ENCODE measurements around the gene RAPGEF1. TPM values are rescaled to one million over a fixed set of nuclear protein-coding genes. Genes with fewer than 3 reads are reported as not detected.

The RAPGEF1 gene
- total RNA-seq, 1 donor from 2014 or later, result 94.3 TPM

DNA sequence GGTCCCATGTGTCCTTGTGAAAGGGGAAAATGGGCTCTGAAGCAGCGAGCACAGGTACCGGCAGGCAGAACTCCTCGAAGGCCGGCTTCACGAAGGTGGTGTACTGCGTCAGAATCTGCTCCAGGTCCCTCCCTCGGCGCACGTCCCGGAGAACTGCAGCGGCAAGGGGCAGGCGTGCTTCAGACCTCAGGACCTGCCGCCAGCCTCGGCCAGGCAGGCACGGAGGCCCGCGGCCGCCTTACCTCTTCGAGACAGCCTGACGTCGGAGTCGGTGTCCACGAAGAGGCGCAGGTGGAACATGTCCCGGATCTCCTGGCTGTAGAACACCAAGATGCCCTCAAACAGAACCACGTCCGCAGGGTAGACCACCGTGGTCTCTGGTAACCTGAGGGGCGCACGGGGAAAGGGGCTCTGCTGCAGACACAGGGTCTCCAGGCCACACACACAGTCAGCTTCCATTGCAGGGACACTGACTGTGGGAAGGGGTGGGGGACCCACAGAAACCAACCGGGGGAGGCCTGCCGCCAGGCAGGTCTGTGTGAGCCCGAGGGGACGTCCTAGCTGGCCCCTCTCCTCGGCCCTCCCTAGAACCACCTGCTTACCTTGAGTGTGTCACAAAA, 210.9 kb downstream of the RAPGEF1 start:
- Mint-ChIP-seq H3K4me1 (ENCODE audit: unreplicated experiment) (peaks cover 22% of the 10 kb centered on the region), H3K27me3 (ENCODE audit: unreplicated experiment) (no peaks in the 10 kb centered on the region), H3K36me3 (ENCODE audit: unreplicated experiment) (peaks cover 21% of the 10 kb centered on the region), H3K9me3 (ENCODE audit: unreplicated experiment) (no peaks in the 10 kb centered on the region), H3K27ac (ENCODE audit: unreplicated experiment) (no peak overlapping the region), H3K4me3 (ENCODE audit: unreplicated experiment) (peak overlapping the region; percentile 79)
- no peak for DNase-seq (ENCODE audit: extremely low spot score, unreplicated experiment)
- TF ChIP-seq, protein P1, sequence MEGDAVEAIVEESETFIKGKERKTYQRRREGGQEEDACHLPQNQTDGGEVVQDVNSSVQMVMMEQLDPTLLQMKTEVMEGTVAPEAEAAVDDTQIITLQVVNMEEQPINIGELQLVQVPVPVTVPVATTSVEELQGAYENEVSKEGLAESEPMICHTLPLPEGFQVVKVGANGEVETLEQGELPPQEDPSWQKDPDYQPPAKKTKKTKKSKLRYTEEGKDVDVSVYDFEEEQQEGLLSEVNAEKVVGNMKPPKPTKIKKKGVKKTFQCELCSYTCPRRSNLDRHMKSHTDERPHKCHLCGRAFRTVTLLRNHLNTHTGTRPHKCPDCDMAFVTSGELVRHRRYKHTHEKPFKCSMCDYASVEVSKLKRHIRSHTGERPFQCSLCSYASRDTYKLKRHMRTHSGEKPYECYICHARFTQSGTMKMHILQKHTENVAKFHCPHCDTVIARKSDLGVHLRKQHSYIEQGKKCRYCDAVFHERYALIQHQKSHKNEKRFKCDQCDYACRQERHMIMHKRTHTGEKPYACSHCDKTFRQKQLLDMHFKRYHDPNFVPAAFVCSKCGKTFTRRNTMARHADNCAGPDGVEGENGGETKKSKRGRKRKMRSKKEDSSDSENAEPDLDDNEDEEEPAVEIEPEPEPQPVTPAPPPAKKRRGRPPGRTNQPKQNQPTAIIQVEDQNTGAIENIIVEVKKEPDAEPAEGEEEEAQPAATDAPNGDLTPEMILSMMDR (IDR thresholded peaks at IDR 0.05), result no peak

DNA sequence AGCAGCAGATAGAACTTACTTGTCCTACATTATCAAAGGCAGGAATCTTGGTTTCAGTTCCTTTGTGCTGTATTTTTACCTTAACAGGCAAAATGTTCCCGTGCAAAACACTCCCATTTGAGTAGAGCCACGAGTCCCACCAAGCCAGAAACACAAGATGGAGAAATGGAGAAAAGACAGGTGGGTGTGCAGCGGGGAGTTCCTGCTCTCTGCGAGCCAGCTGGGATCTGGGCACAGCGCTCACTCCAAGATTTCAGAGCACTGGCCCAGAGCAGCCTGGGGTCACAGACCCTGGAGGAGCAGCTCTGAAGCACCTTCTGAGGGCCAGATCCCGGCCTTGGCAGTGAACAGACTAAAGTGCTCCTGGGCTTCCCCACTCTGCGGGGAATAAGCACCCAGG, 211.7 kb downstream of the RAPGEF1 start:
- Mint-ChIP-seq H3K27me3 (ENCODE audit: unreplicated experiment) (no peaks in the 10 kb centered on the region), H3K9me3 (ENCODE audit: unreplicated experiment) (no peaks in the 10 kb centered on the region), H3K4me3 (ENCODE audit: unreplicated experiment) (peak overlapping the region; percentile 42), H3K4me1 (ENCODE audit: unreplicated experiment) (peaks cover 22% of the 10 kb centered on the region), H3K27ac (ENCODE audit: unreplicated experiment) (peak overlapping the region; percentile 34), H3K36me3 (ENCODE audit: unreplicated experiment) (peaks cover 21% of the 10 kb centered on the region)
- no peak for DNase-seq (ENCODE audit: extremely low spot score, unreplicated experiment)
- TF ChIP-seq, protein P1 (IDR thresholded peaks at IDR 0.05), result no peak

Other genes starting within 250 kb of the RAPGEF1 start
- 53.3 and 54.8 TPM in 2 replicates for gene POMT1, start 237.2 kb downstream of the RAPGEF1 start, total RNA-seq
- 30.7 and 32.2 TPM in 2 replicates for gene UCK1, start 208.8 kb downstream of the RAPGEF1 start, total RNA-seq
- not detected in 2 replicates for gene PRRT1B, start 194.6 kb downstream of the RAPGEF1 start, total RNA-seq